Osteoblast (primary cell): ENCODE measurements around the gene HSPB6. TPM values are rescaled to one million over a fixed set of nuclear protein-coding genes. Genes with fewer than 3 reads are reported as not detected.

Experiments used
- DNase-seq: peaks from one replicate; pipeline ENCODE4 v3.0.0; 2011; ENCODE audit warnings: low spot score, mixed read lengths; ENCODE audit not compliant: insufficient read length; ENCODE audit errors: missing footprints
- H2AFZ ChIP-seq: 2 replicates; pipeline ENCODE4 v1.6.0; 2011; ENCODE audit warnings: mild to moderate bottlenecking, low read length
- H3K27ac ChIP-seq: 2 replicates; pipeline ENCODE4 v1.5.1; 2011; ENCODE audit warnings: mild to moderate bottlenecking, low read depth, low read length, moderate library complexity
- H3K27me3 ChIP-seq: 2 replicates; pipeline ENCODE4 v1.6.0; 2012; ENCODE audit warnings: mild to moderate bottlenecking, control low read depth, inconsistent platforms, low read length, moderate library complexity; ENCODE audit not compliant: insufficient read depth
- H3K36me3 ChIP-seq: 2 replicates; pipeline ENCODE4 v1.5.1; 2011; ENCODE audit warnings: mild to moderate bottlenecking, low read length, control low read depth, moderate library complexity; ENCODE audit not compliant: insufficient read depth
- H3K4me1 ChIP-seq: 2 replicates; pipeline ENCODE4 v1.5.1; 2011; ENCODE audit warnings: mild to moderate bottlenecking, low read length, control low read depth, moderate library complexity; ENCODE audit not compliant: insufficient read depth
- H3K4me2 ChIP-seq: 2 replicates; pipeline ENCODE4 v1.6.0; 2011; ENCODE audit warnings: mild to moderate bottlenecking, low read length; ENCODE audit not compliant: insufficient read depth
- H3K4me3 ChIP-seq: fragments of 200-600 bp; sonication (generic); 3 replicates; pipeline ENCODE4 v1.5.1; 2012; ENCODE audit warnings: mild to moderate bottlenecking, low read length, inconsistent platforms; ENCODE audit not compliant: insufficient read depth
- H3K79me2 ChIP-seq: 2 replicates; pipeline ENCODE4 v1.6.0; 2012; ENCODE audit warnings: mild to moderate bottlenecking, low read length, control low read depth, inconsistent platforms; ENCODE audit not compliant: insufficient read depth
- H3K9me3 ChIP-seq: 2 replicates; pipeline ENCODE4 v1.5.1; 2011; ENCODE audit warnings: low read depth, low read length, control low read depth
- H4K20me1 ChIP-seq: 2 replicates; pipeline ENCODE4 v1.6.0; 2012; ENCODE audit warnings: mild to moderate bottlenecking, low read length, control low read depth; ENCODE audit not compliant: insufficient read depth
- CTCF ChIP-seq: IDR thresholded peaks from 2 replicates; pipeline ENCODE4 v1.5.1; 2011; ENCODE audit warnings: mild to moderate bottlenecking, low read depth, low read length, moderate library complexity; ENCODE audit errors: extremely low read depth
- total RNA-seq: library from RNA; depleted of rRNA; stranded (reverse); fragments of >200 nt; gene quantifications from 2 replicates; pipeline ENCODE4 v1.2.3, GENCODE V29; 2012

HSPB6 gene
- total RNA-seq, 1 donor: 14.5 TPM

GRCh38 chr19:35780058-35780457, 23.2 kb upstream of the HSPB6 start:
- no peaks in the 10 kb centered on the region for H3K36me3 ChIP-seq
- DNase-seq: peak; percentile 72
- H3K27me3 ChIP-seq: no peaks in the 10 kb centered on the region
- peaks cover under 1% of the 10 kb centered on the region for H3K4me1 ChIP-seq
- H3K4me3 ChIP-seq: no peak overlapping the region
- no peak for TF ChIP-seq CTCF
- peaks cover 2% of the 10 kb centered on the region for H3K79me2 ChIP-seq
- no peaks in the 10 kb centered on the region for H4K20me1 ChIP-seq
- no peak overlapping the region for H3K4me2 ChIP-seq
- H3K27ac ChIP-seq: no peak overlapping the region
- H3K9me3 ChIP-seq: no peaks in the 10 kb centered on the region
- no peak overlapping the region for H2AFZ ChIP-seq

GRCh38 chr19:35779033-35779432, 22.2 kb upstream of the HSPB6 start:
- H3K27ac ChIP-seq: no peak overlapping the region
- H3K4me3 ChIP-seq: no peak overlapping the region
- no peak overlapping the region for H3K4me2 ChIP-seq
- peaks cover 2% of the 10 kb centered on the region for H3K79me2 ChIP-seq
- no peak overlapping the region for H2AFZ ChIP-seq
- TF ChIP-seq CTCF: no peak
- no peaks in the 10 kb centered on the region for H3K9me3 ChIP-seq
- H3K36me3 ChIP-seq: no peaks in the 10 kb centered on the region
- DNase-seq: peak; percentile 25
- no peaks in the 10 kb centered on the region for H4K20me1 ChIP-seq
- H3K4me1 ChIP-seq: peaks cover 7% of the 10 kb centered on the region
- no peaks in the 10 kb centered on the region for H3K27me3 ChIP-seq

GRCh38 chr19:35777961-35778360, 21.1 kb upstream of the HSPB6 start:
- Histone ChIP-seq H3K27ac (no peak overlapping the region), H3K4me2 (no peak overlapping the region), H4K20me1 (no peaks in the 10 kb centered on the region), H3K9me3 (no peaks in the 10 kb centered on the region), H3K4me1 (peaks cover 7% of the 10 kb centered on the region), H3K36me3 (no peaks in the 10 kb centered on the region), H3K27me3 (no peaks in the 10 kb centered on the region), H2AFZ (no peak overlapping the region), H3K4me3 (no peak overlapping the region), H3K79me2 (peaks cover 2% of the 10 kb centered on the region)
- DNase-seq: peak; percentile 90
- TF ChIP-seq CTCF: no peak

GRCh38 chr19:35777086-35777841, 20.4 kb upstream of the HSPB6 start:
- no peaks in the 10 kb centered on the region for H3K36me3 ChIP-seq
- no peak overlapping the region for H2AFZ ChIP-seq
- H3K4me3 ChIP-seq: no peak overlapping the region
- peaks cover 7% of the 10 kb centered on the region for H3K4me1 ChIP-seq
- peaks cover 2% of the 10 kb centered on the region for H3K79me2 ChIP-seq
- H3K27ac ChIP-seq: no peak overlapping the region
- no peaks in the 10 kb centered on the region for H3K9me3 ChIP-seq
- H3K4me2 ChIP-seq: no peak overlapping the region
- no peak for TF ChIP-seq CTCF
- H3K27me3 ChIP-seq: no peaks in the 10 kb centered on the region
- peak; percentile 75 for DNase-seq
- H4K20me1 ChIP-seq: no peaks in the 10 kb centered on the region
